ENCODE measurements around the gene IGFN1.
"Not testable (repeated sequence)": the region's sequence is repeated elsewhere in the genome, so short reads cannot be mapped to it uniquely, and the experiment has no call there.

The IGFN1 gene

DNA sequence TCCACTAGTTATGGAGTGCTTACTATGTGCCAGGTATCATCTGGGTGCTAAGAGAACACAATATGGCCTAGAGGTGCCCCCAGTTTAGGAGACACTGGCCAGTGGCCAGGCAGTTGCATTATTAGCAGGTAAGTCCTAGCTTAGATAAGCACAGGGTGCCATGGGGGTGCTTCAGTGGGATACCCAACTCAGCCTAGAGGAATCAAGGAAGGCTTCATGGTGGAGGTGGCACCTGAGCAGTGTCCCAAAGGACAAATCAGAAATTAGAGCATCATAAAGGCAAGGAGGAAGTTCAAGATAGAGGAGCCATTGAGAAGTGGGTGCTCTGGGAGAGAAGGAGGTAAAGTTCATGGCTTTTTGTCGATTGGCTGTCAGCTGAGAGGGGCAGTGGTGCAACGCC lies 60.8 kb downstream of the IGFN1 start:
- Histone ChIP-seq H3K4me1 (ENCODE audit: control insufficient read depth, insufficient read depth, low read length) (no peaks in the 10 kb centered on the region), H3K27me3 (ENCODE audit: control insufficient read depth, insufficient read depth, low read length) (no peaks in the 10 kb centered on the region; the same call in 1 of the 2 replicates)

GRCh38 chr1:201251851-201252430 lies 61.3 kb downstream of the IGFN1 start:
- no peaks in the 10 kb centered on the region for H3K36me3 ChIP-seq (ENCODE audit: control insufficient read depth, insufficient read depth, low read length)
- H3K9ac ChIP-seq (ENCODE audit: low read length): no peak overlapping the region
- no peak overlapping the region for H3K4me3 ChIP-seq (ENCODE audit: low read depth, low read length)
- H3K27ac ChIP-seq (ENCODE audit: low read depth, low read length): no peak overlapping the region
- no peaks in the 10 kb centered on the region for H3K4me1 ChIP-seq (ENCODE audit: control insufficient read depth, insufficient read depth, low read length)
- H3K27me3 ChIP-seq (ENCODE audit: control insufficient read depth, insufficient read depth, low read length): no peaks in the 10 kb centered on the region
- no peaks in the 10 kb centered on the region for H3K9me3 ChIP-seq (ENCODE audit: control insufficient read depth, insufficient read depth, low read depth, low read length)

More for the DNA sequence above, 60.8 kb downstream of the IGFN1 start:
- Histone ChIP-seq H3K36me3 (ENCODE audit: control insufficient read depth, insufficient read depth, low read length) (no peaks in the 10 kb centered on the region), H3K27ac (ENCODE audit: low read depth, low read length) (no peak overlapping the region), H3K9me3 (ENCODE audit: control insufficient read depth, insufficient read depth, low read depth, low read length) (no peaks in the 10 kb centered on the region), H3K9ac (ENCODE audit: low read length) (no peak overlapping the region), H3K4me3 (ENCODE audit: low read depth, low read length) (no peak overlapping the region)

- Histone ChIP-seq H3K9me3 (ENCODE audit: control insufficient read depth, insufficient read depth, low read depth, low read length) (peaks cover 3% of the 10 kb centered on the region; the same call in 1 of the 2 replicates), H3K27me3 (ENCODE audit: control insufficient read depth, insufficient read depth, low read length) (no peaks in the 10 kb centered on the region), H3K4me1 (ENCODE audit: control insufficient read depth, insufficient read depth, low read length) (no peaks in the 10 kb centered on the region), H3K4me3 (ENCODE audit: low read depth, low read length) (no peak overlapping the region), H3K27ac (ENCODE audit: low read depth, low read length) (no peak overlapping the region), H3K9ac (ENCODE audit: low read length) (no peak overlapping the region), H3K36me3 (ENCODE audit: control insufficient read depth, insufficient read depth, low read length) (no peaks in the 10 kb centered on the region)
Observed at GRCh38 chr1:201252944-201253371, 62.3 kb downstream of the IGFN1 start.

DNA sequence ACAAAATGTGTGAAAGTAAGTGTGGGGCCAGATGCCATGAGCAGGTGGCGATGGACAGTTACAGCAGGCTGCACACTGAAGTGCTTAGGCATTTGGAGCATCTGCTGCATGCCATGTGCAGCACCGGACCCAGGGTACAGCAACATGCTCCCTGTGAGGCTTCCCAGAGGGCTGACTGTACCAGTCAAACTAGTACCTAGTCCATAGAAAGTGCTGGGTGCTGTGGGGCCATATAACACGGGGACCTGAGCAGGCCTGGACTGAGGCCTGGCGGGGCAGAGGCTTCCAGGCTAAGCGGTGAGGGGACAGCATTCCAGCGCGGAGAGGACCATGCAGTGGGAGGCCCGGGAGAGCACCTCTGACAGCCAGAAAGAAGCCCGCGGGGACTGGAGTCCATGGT lies 62.8 kb downstream of the IGFN1 start:
- H3K9ac ChIP-seq (ENCODE audit: low read length): no peak overlapping the region
- no peaks in the 10 kb centered on the region for H3K4me1 ChIP-seq (ENCODE audit: control insufficient read depth, insufficient read depth, low read length)
- H3K27me3 ChIP-seq (ENCODE audit: control insufficient read depth, insufficient read depth, low read length): no peaks in the 10 kb centered on the region
- H3K27ac ChIP-seq (ENCODE audit: low read depth, low read length): no peak overlapping the region
- no peak overlapping the region for H3K4me3 ChIP-seq (ENCODE audit: low read depth, low read length)
- peaks cover 3% of the 10 kb centered on the region; the same call in 1 of the 2 replicates for H3K9me3 ChIP-seq (ENCODE audit: control insufficient read depth, insufficient read depth, low read depth, low read length)
- H3K36me3 ChIP-seq (ENCODE audit: control insufficient read depth, insufficient read depth, low read length): no peaks in the 10 kb centered on the region

GRCh38 chr1:201253906-201254624 lies 63.4 kb downstream of the IGFN1 start:
- Histone ChIP-seq H3K4me1 (ENCODE audit: control insufficient read depth, insufficient read depth, low read length) (0 out of 2 replicates have a peak, but pooled peaks cover 2% of the 10 kb centered on the region), H3K27me3 (ENCODE audit: control insufficient read depth, insufficient read depth, low read length) (no peaks in the 10 kb centered on the region), H3K27ac (ENCODE audit: low read depth, low read length) (no peak overlapping the region), H3K4me3 (ENCODE audit: low read depth, low read length) (no peak overlapping the region), H3K9me3 (ENCODE audit: control insufficient read depth, insufficient read depth, low read depth, low read length) (peaks cover 3% of the 10 kb centered on the region; the same call in 1 of the 2 replicates), H3K36me3 (ENCODE audit: control insufficient read depth, insufficient read depth, low read length) (no peaks in the 10 kb centered on the region), H3K9ac (ENCODE audit: low read length) (no peak overlapping the region)

DNA sequence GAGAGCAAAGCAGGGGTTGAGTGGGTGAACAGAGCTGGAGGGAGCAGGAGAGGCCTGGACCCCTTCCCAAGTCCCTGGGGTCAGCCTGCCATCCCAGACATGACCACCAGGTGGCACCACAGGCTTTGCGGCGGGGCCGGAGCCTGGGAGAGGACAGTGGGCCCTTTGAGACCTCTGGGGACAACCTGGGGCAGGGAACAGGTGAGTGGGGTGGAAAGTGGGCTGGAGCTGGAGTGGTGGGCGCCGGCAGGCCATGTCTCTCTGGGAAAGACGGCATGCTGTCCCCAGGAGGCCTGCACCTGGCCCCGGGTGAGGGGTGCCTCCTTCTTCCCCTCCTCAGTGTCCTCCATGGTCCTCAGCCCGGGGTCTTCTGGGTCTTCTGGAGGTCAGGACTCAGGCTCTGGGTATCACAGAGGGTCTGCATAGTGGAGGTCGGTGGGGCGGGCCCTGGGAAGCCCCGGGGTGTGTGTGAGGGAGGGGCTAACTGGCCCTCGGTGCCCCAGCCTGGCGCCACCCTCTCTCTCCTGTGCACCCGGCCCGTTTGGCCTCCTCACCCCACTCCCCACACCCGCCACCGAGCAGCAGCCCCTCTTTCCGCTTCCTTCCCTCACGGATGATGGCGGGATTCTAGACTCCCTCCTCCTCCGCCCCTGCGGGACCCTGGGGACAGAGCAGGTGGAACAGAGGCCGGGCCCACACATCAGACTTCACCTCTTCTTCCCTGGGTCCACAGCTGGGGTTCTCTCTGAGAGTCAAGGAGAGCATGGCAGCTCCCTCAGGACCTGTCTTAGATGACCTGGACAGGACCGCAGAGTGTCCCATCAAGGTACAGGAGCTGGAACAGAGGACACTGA lies 64.2 kb downstream of the IGFN1 start:
- Histone ChIP-seq H3K27ac (ENCODE audit: low read depth, low read length) (no peak overlapping the region), H3K9ac (ENCODE audit: low read length) (no peak overlapping the region)

DNA sequence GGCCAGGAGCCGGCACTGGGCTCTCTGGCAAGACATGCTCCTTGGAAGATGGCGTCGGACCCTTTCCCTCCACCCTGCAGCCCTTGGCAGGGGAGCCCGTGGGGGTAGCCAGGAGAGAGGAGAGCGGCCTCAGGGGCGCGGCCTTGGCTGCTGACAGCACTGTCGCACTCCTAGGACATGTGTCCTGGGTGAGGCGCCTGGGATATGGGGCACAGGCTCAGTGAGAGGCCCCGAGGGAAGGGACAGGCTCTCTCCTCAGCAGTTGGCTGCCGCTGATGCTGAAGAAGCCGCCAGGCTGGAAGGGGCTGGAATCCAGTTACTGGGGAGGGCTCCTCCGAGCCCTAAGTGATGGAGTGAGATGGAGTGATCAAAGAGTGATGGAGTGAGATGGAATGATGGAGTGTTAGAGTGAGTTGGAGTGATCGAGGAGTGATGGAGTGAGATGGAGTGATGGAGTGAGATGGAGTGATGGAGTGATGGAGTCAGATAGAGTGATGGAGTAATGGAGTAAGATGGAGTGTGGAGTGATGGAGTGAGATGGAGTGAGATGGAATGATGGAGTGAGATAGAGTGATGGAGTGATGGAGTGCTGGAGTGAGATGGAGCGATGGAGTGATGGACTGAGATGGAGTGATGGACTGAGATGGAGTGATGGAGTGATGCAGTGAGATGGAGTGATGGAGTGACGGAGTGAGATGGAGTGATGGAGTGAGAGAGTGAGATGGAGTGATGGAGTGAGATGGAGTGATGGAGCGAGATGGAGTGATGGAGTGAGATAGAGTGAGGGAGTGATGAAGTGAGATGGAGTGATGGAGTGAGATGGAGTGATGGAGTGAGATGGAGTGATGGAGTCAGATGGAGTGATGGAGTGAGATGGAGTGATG lies 65.1 kb downstream of the IGFN1 start:
- H3K4me1 ChIP-seq (ENCODE audit: control insufficient read depth, insufficient read depth, low read length): peaks cover 14% of the 10 kb centered on the region
- H3K9ac ChIP-seq (ENCODE audit: low read length): no peak overlapping the region
- H3K27ac ChIP-seq (ENCODE audit: low read depth, low read length): no peak overlapping the region
- H3K4me3 ChIP-seq (ENCODE audit: low read depth, low read length): no peak overlapping the region
- no peaks in the 10 kb centered on the region for H3K36me3 ChIP-seq (ENCODE audit: control insufficient read depth, insufficient read depth, low read length)
- H3K9me3 ChIP-seq (ENCODE audit: control insufficient read depth, insufficient read depth, low read depth, low read length): peaks cover 3% of the 10 kb centered on the region; the same call in 1 of the 2 replicates
- peaks cover 8% of the 10 kb centered on the region for H3K27me3 ChIP-seq (ENCODE audit: control insufficient read depth, insufficient read depth, low read length)

More for the DNA sequence above, 64.2 kb downstream of the IGFN1 start:
- Histone ChIP-seq H3K4me1 (ENCODE audit: control insufficient read depth, insufficient read depth, low read length) (peaks cover 9% of the 10 kb centered on the region), H3K9me3 (ENCODE audit: control insufficient read depth, insufficient read depth, low read depth, low read length) (peaks cover 3% of the 10 kb centered on the region; the same call in 1 of the 2 replicates), H3K36me3 (ENCODE audit: control insufficient read depth, insufficient read depth, low read length) (no peaks in the 10 kb centered on the region), H3K4me3 (ENCODE audit: low read depth, low read length) (no peak overlapping the region), H3K27me3 (ENCODE audit: control insufficient read depth, insufficient read depth, low read length) (no peaks in the 10 kb centered on the region; the same call in 1 of the 2 replicates)

DNA sequence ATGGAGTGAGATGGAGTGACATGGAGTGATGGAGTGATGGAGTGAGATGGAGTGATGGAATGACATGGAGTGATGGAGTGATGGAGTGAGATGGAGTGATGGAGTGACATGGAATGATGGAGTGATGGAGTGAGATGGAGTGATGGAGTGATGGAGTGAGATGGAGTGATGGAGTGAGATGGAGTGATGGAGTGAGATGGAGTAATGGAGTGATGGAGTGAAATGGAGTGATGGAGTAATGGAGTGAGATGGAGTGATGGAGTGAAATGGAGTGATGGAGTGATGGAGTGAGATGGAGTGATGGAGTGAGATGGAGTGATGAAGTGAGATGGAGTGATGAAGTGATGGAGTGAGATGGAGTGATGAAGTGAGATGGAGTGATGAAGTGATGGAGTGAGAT lies 67.5 kb downstream of the IGFN1 start:
- H3K36me3 ChIP-seq (ENCODE audit: control insufficient read depth, insufficient read depth, low read length); H3K9me3 ChIP-seq (ENCODE audit: control insufficient read depth, insufficient read depth, low read depth, low read length); H3K9ac ChIP-seq (ENCODE audit: low read length); H3K4me3 ChIP-seq (ENCODE audit: low read depth, low read length); H3K27ac ChIP-seq (ENCODE audit: low read depth, low read length): not testable (repeated sequence)
- Histone ChIP-seq H3K4me1 (ENCODE audit: control insufficient read depth, insufficient read depth, low read length) (peaks cover 14% of the 10 kb centered on the region), H3K27me3 (ENCODE audit: control insufficient read depth, insufficient read depth, low read length) (peaks cover 20% of the 10 kb centered on the region)

DNA sequence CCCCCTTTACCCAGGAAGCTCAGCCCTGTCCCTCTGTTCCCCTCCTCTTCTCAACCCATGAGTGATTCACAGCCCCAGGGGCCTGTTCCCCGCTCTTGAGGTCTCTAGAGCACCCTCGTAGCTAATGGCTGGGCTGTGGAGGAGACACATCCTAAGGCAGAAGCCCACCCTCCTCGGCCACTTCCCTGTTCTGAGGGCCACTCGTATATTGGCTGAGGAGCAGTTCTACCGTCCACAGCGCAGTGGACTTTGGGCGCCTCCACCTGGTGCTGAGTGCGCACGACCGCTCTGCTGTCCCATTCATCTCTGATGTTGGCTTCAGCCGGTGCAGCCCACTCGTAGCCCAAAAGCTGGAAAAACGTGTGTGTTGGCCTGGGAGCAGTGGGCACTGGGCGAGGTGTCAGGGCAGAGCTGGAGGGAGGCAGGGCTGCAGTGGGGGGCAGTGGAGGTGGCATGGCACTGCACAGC lies 68.2 kb downstream of the IGFN1 start:
- H3K9ac ChIP-seq (ENCODE audit: low read length): no peak overlapping the region
- peaks cover 20% of the 10 kb centered on the region for H3K27me3 ChIP-seq (ENCODE audit: control insufficient read depth, insufficient read depth, low read length)
- no peaks in the 10 kb centered on the region for H3K36me3 ChIP-seq (ENCODE audit: control insufficient read depth, insufficient read depth, low read length)
- H3K9me3 ChIP-seq (ENCODE audit: control insufficient read depth, insufficient read depth, low read depth, low read length): peaks cover 3% of the 10 kb centered on the region; the same call in 1 of the 2 replicates
- no peak overlapping the region for H3K4me3 ChIP-seq (ENCODE audit: low read depth, low read length)
- H3K27ac ChIP-seq (ENCODE audit: low read depth, low read length): no peak overlapping the region
- peaks cover 14% of the 10 kb centered on the region for H3K4me1 ChIP-seq (ENCODE audit: control insufficient read depth, insufficient read depth, low read length)

All from HUES6 (cell line).